ENCODE results near the gene UBE2E2.
"Not testable (repeated sequence)": the region's sequence is repeated elsewhere in the genome, so short reads cannot be mapped to it uniquely, and the experiment has no call there.

The UBE2E2 gene

DNA sequence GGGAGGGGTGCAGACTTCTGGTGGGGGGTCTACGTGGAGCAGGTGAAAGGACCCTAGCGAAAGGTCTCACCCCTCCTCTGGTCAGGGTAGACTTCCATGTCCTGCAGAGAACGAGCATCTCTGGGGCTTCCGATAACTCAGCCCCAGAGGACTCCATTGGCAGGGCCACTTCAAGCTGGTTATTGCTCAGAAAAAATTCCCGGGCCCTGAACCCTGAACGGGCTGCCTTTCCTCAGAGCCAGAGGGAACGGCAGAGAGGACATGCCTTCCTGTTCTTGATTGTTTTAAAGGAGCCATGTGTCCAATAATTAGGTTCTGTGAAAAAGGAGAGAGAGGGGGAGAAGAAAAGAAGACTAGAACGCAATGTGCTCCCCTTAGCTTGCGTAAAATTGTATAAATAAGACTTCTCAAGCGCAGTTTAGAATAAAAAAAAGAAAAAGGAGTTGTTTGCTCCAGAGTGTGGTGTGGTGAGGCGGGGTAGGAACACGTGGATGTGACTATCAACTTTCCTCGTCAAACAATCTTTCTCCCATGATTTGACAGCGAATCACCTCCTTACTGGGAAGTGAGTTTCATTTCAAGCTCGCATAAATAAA is 409.3 kb downstream of the UBE2E2 start:
- H3K4me3 ChIP-seq (ENCODE audit: low read length) = no peak overlapping the region
- DNase-seq (ENCODE audit: low read depth) = no peak
- TF ChIP-seq, protein P1, sequence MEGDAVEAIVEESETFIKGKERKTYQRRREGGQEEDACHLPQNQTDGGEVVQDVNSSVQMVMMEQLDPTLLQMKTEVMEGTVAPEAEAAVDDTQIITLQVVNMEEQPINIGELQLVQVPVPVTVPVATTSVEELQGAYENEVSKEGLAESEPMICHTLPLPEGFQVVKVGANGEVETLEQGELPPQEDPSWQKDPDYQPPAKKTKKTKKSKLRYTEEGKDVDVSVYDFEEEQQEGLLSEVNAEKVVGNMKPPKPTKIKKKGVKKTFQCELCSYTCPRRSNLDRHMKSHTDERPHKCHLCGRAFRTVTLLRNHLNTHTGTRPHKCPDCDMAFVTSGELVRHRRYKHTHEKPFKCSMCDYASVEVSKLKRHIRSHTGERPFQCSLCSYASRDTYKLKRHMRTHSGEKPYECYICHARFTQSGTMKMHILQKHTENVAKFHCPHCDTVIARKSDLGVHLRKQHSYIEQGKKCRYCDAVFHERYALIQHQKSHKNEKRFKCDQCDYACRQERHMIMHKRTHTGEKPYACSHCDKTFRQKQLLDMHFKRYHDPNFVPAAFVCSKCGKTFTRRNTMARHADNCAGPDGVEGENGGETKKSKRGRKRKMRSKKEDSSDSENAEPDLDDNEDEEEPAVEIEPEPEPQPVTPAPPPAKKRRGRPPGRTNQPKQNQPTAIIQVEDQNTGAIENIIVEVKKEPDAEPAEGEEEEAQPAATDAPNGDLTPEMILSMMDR (conservative IDR thresholded peaks at IDR 0.05; ENCODE audit: low read depth, low read length) = no peak

DNA sequence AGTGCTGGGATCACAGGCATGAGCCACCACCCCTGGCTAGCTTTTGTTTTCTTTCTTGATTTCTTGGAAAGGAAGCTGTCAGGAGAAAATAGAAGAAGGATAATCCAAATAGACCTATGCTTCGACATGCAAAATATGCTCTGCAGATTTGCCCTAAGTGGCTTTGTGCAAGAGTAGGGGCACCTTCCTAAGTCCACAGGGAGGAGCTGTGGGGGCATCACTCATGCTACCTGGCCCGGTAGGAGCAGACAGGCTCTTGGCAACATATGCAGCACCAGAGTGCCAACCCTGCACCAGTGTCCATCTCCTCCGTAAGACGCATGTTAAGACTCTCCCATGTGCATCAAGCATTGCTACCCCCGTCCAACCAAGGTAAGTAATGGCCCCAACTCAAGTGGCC is 411.9 kb downstream of the UBE2E2 start:
- H3K4me3 ChIP-seq (ENCODE audit: low read length) = no peak overlapping the region
- DNase-seq (ENCODE audit: low read depth) = no peak
- TF ChIP-seq, protein P1 (conservative IDR thresholded peaks at IDR 0.05; ENCODE audit: low read depth, low read length) = no peak

DNA sequence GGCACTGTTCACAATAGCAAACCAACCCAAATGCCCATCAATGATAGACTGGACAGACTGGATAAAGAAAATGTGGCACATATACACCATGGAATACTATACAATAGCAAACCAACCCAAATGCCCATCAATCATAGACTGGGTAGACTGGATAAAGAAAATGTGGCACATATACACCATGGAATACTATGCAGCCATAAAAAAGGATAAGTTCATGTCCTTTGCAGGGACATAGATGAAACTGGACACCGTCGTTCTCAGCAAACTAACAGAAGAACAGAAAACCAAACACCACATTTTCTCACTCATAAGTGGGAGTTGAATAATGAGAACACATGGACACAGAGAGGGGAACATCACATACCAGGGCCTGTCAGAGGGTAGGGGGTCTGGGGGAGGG is 415.3 kb downstream of the UBE2E2 start:
- H3K4me3 ChIP-seq (ENCODE audit: low read length); DNase-seq (ENCODE audit: low read depth): not testable (repeated sequence)

DNA sequence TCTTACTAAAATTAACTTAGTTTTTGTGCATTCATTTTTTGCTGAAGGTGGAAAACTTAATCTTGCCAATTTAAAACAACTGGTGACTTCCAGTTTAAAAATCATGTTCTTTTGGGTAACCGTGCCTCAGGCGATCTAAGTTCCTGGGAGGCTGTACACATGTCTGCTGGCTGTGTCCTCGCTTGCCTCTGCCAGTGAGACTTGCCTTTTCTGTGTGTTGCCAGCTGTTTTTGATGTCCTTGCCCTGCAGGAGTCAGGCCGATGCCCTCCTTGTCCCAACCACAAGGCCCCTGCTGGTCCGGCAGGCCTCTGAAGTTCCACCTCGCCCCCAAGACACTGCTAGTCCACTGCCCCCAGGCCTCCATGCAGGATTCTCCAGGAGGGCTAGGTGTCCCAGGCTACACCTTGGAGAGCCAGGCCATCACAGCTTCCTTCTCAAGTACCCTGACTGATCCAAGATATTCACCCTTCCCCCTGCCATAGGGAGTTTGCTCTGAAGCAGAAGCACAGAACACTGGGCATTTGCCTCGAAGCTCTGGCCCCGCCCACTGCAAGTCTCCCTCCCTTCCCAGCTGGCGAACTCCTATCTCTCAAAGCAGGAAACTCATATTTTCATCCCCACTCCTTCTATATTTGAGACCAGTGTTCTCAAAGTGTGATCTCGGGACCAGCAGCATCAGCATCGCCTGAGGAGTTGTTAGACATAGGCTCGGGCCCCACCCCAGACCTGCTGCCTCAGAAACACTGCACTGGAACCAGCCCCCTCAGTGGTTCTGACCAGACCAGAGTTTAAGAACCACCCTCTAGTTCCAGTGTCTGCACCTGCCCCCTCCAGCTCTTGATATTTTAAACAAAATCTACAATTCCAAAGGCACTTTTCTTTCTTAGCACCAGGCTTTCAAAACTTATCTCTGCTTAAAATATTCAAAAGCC is 416.8 kb downstream of the UBE2E2 start:
- DNase-seq (ENCODE audit: low read depth) = no peak
- H3K4me3 ChIP-seq (ENCODE audit: low read length) = no peak overlapping the region
- TF ChIP-seq, protein P1 (conservative IDR thresholded peaks at IDR 0.05; ENCODE audit: low read depth, low read length) = no peak

DNA sequence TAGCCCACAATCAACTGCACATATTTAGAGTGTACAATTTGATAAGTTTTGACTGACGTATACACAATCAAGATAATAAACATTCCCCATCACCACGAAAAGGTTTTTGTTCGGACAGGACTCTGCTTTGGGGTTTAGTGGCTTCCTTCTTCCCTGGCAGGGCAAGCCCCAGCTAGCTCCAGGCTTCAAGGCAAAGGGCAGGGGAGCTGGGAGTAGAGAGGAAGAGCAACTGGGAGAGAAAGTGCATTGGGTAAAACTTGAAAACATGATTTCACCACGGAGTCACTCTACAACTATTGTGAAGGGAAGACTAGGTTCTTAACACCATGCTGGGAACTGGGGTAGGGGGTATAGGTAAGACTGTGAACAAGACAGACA is 417.5 kb downstream of the UBE2E2 start:
- H3K4me3 ChIP-seq (ENCODE audit: low read length) = no peak overlapping the region
- TF ChIP-seq, protein P1 (conservative IDR thresholded peaks at IDR 0.05; ENCODE audit: low read depth, low read length) = no peak
- no peak for DNase-seq (ENCODE audit: low read depth)

DNA sequence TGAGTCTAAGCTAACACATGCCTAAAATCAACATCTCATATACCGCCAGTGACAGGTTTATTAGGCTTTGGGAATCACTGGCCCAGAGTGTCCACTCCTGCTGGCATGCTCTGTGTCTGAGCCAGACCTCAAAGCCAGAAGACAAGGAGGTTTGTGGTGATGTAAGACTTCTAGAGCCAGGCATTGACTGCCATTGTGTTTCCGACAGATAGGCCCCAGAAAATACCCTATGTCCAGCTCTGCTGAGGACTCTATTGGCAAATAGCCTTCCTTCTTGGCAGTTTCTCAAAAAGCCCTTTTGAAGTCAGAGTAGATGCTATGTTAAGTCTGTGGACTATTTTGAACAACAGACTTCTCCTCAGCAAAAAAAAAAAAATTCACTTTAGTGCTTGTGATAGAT is 420.7 kb downstream of the UBE2E2 start:
- TF ChIP-seq, protein P1 (conservative IDR thresholded peaks at IDR 0.05; ENCODE audit: low read depth, low read length) = no peak
- no peak for DNase-seq (ENCODE audit: low read depth)

DNA sequence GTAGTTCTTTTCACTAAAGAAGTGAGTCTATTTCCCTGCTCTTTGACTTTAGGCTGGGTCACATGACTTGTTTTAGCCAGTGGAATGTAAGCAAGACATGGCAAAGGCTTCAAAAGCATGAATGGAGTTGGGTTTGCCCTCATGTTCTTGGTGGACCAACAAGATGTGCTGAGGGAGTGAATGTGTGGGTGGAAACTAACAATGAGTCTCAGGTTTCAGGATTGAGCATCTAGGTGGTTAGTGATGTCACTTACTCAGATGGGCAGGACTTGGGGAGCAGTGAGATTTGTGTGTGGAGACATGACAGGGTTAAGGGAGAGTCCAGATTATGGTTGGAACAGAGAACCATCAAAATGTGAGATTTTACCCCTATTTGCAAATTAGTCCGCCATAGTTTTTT is 421.2 kb downstream of the UBE2E2 start:
- H3K4me3 ChIP-seq (ENCODE audit: low read length) = no peak overlapping the region
- TF ChIP-seq, protein P1 (conservative IDR thresholded peaks at IDR 0.05; ENCODE audit: low read depth, low read length) = no peak
- no peak for DNase-seq (ENCODE audit: low read depth)

More for the DNA sequence above, 420.7 kb downstream of the UBE2E2 start:
- no peak overlapping the region for H3K4me3 ChIP-seq (ENCODE audit: low read length)

All from retinal pigment epithelial cell (primary cell).